GM18511 (cell line): Measurements from ENCODE around the gene FAM184B.
"Not testable (repeated sequence)": the region's sequence is repeated elsewhere in the genome, so short reads cannot be mapped to it uniquely, and the experiment has no call there.

Experiments
- ATAC-seq: cut with Tn5 transposase; IDR thresholded peaks from one replicate; pipeline ENCODE4 v1.9.1; 2021; ENCODE audit warnings: mild to moderate bottlenecking, moderate library complexity; ENCODE audit not compliant: unreplicated experiment

FAM184B gene

GRCh38 chr4:17721496-17722355, 59.7 kb downstream of the FAM184B start:
- no peak for ATAC-seq

GRCh38 chr4:17719106-17719505, 62.3 kb downstream of the FAM184B start:
- no peak for ATAC-seq

GRCh38 chr4:17718471-17718870, 63.0 kb downstream of the FAM184B start:
- no peak for ATAC-seq

- no peak for ATAC-seq
These were observed 64.1 kb downstream of the FAM184B start for GRCh38 chr4:17717301-17717700.

DNA sequence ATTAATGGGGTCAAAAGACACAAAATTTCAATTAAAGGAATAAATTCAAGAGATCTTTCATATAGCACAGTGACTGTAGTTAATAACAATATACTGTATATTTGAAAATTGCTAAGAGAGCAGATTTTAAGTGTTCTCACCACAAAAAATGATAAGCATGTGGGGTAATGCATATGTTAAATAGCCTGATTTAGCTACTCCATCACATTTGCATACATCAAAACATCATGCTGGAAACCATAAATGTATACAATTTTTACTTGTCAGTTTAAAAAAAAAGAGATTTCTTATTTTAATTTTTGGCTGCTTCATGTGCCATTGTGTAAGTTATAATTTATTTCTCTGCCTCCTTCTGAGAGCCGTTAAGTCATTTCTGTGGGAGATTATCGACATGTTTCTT, 65.9 kb downstream of the FAM184B start:
- no peak for ATAC-seq

DNA sequence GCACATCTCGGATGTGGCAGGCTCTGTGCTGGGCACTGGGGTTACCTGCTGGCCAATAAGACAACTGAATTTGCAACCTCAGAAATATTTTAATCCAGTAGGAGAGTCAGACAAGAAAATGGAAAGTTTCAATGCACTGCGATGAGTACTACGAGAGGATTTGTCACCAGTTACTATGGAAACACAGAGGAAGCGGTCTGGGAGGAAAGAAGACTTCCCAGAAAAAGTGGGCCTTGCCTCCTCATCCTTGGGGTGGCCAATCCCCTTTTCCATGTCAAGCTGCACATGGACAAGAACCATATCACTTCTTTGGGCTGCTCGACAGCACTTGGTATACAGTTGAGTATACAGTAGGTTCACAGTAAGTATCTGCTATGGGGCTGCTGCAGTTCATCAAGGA, 67.6 kb downstream of the FAM184B start:
- ATAC-seq, result no peak

- ATAC-seq, result no peak
These were observed 69.3 kb downstream of the FAM184B start for GRCh38 chr4:17712166-17712565.

GRCh38 chr4:17711206-17711605, 70.2 kb downstream of the FAM184B start:
- ATAC-seq, result not testable (repeated sequence)

GRCh38 chr4:17709763-17710068, 71.7 kb downstream of the FAM184B start:
- ATAC-seq, result no peak

GRCh38 chr4:17708992-17709762, 72.2 kb downstream of the FAM184B start:
- no peak for ATAC-seq

DNA sequence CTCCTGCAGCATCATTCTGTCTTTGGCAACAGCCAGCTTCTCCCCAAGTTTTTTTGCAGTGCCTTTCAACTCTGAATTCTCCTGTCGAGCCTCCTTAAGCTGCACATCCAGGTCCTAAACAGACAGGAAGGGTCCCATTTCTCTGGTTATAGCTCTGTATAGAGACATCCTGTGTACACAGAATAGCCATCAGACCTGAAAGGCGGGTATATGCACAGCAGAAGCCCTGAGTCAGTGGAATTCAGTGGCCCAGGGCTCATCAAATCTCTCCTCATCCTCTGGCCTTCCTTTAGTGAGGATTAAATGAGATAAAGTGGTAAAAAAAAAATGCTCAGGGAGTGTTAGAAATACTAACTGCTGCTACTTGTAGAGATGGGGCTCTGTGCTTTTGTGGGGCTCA, 73.8 kb downstream of the FAM184B start:
- ATAC-seq, result no peak

DNA sequence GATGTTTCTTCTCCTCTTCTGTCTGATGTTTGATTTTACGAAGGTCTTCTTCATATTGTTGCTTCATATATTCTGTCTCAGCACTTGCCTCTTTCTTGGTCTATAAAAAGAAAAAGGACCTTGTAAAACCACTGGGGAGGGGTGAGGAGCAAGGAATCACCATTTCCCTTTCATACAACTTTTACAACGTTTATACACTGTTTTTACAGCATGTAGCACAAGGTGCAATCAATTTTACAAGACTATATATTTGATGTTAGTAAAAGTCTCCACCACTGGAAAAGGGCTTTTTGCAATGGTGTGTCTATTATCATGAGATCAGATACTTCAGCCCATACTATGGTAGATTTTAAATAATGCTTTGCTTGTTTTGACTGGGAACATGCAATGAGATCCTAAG, 76.3 kb downstream of the FAM184B start:
- no peak for ATAC-seq

- ATAC-seq, result no peak
These were observed 77.3 kb downstream of the FAM184B start for GRCh38 chr4:17704020-17704650.

DNA sequence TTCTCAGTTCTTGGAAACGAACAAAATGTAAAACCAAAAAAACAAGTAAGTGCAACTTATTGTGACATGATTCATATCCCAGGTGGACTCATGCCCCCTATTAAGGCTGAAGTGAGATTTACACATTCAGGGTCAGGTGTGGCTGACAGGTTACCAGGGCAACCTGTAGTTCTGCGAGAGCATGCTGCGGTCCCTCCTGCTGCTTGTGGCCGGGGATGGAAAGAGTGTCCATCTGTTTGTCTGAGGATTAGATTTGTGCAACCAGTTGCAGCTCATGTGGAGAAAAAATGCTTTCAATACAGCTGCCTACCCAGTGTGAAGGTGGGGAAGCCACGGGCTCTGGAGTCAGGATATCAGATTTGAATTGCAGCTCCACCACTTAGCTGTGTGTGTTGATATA, 78.8 kb downstream of the FAM184B start:
- ATAC-seq, result no peak

- ATAC-seq, result no peak
These were observed 79.5 kb downstream of the FAM184B start for GRCh38 chr4:17701882-17702281.

GRCh38 chr4:17701138-17701839, 80.1 kb downstream of the FAM184B start:
- no peak for ATAC-seq

- ATAC-seq, result no peak
These were observed 82.0 kb downstream of the FAM184B start for GRCh38 chr4:17699380-17699779.

GRCh38 chr4:17698116-17698515, 83.3 kb downstream of the FAM184B start:
- ATAC-seq, result no peak

DNA sequence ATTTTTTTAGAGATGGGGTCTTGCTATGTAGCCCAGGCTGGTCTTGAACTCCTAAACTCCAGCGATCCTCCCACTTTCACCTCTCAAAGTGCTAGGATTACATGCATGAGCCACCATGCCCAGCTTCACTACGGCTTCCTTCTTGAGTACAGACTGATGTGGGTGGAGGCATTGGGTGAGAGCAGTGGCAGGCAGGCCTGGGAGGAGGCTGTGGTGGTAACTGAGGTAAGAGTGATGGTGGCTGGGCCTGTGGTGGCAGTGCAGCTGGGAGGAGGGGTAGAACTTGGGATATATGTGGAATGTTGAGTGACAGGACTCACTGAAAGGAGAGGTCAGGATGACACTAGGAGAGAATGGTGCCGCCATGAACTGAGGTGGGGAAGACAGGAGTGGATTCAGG, 86.1 kb downstream of the FAM184B start:
- no peak for ATAC-seq

DNA sequence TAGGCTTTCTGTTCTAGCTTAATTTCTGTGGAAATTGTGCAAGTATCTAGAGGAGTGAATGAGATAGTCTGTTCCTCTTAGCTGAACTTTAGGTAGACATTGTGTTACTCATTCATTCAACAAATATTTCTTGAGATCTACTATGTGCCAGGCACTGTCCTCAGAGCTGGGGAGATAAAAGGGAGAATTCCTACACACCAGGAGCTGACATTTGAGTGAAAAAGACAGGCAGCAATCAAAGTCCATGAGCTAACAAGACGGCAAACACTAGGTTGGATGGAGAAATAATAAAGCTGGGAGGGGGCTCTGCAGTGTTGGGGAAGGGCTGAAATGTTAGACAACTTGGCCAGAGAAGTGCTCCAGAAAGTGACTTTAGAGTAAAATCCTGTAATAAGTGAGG, 86.9 kb downstream of the FAM184B start:
- ATAC-seq, result no peak

- no peak for ATAC-seq
These were observed 90.5 kb downstream of the FAM184B start for GRCh38 chr4:17690898-17691297.
